Stimulated activated CD8-positive, alpha-beta memory T cell treated with anti-CD3 and anti-CD28 coated beads, Interleukin-12 subunit alpha, Interleukin-12 subunit beta, amount 100 ng/mL, for 1 hour (primary cell): ENCODE measurements around the gene PI4K2B.
"Not testable (repeated sequence)": the region's sequence is repeated elsewhere in the genome, so short reads cannot be mapped to it uniquely, and the experiment has no call there.

Source experiments
- DNase-seq: peaks from one replicate; pipeline ENCODE4 v3.0.0-alpha.2; 2020; ENCODE audit warnings: low read depth

PI4K2B gene

DNA sequence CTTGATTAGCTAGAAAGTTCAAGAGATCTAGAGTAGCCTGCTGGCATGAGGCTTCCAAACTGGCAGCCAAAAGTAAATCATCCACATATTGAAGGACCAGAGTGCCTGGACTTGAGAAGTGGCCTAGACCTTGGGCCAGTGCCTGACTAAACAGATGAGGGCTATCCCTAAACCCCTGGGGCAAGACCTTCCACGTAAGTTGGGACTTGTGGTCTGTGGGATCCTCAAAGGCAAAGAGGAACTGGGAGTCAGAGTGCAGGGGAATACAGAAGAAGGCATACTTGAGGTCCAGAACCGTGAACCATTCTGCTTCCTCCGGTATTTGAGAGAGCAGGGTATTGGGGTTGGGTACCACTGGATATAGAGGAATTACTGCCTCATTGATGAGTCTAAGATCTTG, 8.4 kb downstream of the PI4K2B start:
- DNase-seq, result not testable (repeated sequence)

DNA sequence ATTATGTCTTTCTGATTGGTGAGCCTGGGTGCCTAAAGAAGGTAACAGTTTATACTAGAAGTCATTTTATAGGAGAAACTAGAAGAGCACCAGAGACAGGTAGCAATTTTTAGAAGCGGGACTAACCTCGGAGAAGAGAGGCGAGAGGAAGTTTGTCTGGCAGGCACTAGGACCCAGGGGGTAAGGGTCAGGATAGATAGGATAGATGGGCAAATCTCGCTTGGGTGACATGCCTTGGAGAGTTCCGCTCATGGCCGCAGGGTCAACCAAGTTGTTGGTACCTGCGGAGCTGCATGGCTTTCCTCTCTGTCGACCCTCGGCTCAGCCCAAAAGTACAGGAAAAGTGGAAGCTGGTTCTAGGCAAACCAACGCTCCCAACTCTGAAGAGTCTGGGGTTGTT, 11.3 kb downstream of the PI4K2B start:
- no peak for DNase-seq

DNA sequence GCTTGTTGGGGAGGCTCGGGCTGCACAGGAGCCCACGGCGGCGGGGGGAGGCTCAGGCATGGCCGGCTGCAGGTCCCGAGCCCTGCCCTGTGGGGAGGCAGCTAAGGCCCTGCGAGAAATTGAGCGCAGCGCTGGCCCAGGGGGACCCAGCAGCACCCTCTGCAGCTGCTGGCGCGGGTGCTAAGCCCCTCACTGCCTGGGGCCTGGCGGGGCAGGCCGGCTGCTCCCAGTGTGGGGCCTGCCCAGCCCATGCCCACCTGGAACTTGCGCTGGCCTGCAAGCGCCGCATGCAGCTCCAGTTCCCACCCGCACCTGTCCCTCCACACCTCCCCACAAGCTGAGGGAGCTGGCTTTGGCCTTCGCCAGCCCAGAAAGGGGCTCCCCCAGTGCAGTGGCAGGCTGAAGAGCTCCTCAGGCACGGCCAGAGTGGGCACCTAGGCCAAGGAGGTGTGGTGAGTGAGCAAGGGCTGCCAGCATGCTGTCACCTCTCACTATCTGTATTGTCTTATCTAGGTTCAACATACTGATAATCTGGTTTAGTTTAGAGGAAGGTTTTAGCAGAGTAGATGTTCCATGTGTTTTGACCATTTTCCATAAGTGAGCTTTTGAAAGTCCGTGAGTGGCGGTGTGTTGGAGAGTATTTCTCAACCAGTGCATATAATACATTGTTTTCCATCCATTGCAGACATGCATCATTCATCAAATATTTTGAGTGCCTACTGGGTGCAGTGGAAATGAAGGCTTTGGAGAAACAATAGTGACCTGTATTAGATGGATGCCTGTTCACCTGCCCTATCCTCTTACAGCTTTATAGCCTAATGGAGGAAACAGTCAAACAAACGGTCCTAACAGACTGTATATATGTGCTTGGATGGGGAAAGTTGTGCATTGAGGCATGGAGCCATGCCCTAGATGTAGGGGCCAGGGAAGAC, 13.1 kb downstream of the PI4K2B start:
- DNase-seq, result no peak

DNA sequence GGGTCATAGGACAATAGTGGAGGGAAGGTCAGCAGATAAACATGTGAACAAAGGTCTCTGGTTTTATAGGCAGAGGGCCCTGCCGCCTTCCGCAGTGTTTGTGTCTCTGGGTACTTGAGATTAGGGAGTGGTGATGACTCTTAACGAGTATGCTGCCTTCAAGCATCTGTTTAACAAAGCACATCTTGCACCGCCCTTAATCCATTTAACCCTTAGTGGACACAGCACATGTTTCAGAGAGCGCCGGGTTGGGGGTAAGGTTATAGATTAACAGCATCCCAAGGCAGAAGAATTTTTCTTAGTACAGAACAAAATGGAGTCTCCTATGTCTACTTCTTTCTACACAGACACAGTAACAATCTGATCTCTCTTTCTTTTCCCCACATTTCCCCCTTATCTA, 15.0 kb downstream of the PI4K2B start:
- not testable (repeated sequence) for DNase-seq

DNA sequence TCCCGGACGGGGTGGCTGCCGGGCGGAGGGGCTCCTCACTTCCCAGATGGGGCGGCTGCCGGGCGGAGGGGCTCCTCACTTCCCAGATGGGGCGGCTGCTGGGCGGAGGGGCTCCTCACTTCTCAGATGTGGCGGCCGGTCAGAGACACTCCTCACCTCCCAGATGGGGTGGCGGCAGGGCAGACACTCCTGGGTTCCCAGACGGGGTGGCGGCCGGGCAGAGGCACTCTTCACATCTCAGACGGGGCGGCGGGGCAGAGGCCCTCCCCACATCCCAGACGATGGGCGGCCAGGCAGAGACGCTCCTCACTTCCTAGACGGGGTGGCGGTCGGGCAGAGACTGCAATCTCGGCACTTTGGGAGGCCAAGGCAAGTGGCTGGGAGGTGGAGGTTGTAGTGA, 15.7 kb downstream of the PI4K2B start:
- not testable (repeated sequence) for DNase-seq

DNA sequence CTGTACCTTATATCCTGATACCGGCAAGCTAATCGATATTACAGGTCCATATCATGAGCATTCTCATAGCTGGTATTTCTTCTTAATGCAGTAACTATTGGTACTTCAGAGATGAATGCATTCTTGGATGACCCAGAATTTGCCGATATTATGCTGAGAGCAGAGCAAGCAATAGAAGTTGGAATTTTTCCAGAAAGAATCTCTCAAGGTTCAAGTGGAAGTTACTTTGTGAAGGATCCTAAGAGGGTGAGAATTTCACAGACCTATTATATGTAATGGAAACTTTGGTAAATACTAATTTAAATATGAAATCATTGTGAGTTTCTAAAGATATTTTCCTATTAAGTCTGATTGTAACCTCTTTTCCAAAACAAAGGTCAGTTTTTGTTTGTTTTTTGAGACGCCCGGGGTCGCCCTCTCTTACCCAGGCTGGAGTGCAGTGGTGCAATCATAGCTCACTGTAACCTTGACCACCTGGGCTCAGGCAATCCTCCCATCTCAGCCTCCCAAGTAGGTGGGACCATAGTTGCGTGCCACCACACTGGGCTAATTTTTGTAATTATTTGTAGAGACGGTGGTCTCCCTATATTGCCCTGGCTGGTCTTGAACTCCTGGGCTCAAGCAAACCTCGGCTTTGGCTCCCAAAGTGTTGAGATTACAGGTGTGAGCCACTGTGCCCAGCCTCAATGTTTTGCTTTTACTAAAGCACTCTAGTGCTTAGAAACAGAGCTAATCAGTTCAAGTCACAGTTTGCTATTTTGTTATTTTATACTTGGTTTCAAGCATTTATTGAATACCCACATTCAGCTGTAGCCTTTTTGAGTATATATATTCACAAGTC, 18.6 kb downstream of the PI4K2B start:
- DNase-seq, result no peak

DNA sequence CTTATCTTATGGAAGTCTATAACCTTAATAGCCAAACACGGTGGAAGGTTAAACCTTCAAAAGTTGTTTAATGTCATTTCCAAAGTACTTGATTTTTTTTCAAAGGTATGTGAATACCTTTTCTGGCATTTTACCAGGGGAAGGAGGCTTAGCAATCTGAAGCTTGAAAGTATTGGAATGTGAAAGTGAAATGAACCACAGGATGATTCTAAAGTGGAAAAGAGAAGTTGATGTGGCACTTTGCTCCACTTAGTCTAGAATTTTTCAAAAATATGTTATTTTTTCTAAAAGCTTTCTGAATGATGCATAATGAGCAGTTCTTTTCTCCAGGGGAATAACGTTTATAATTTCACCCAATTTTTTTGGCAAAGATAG, 19.2 kb downstream of the PI4K2B start:
- DNase-seq, result no peak

DNA sequence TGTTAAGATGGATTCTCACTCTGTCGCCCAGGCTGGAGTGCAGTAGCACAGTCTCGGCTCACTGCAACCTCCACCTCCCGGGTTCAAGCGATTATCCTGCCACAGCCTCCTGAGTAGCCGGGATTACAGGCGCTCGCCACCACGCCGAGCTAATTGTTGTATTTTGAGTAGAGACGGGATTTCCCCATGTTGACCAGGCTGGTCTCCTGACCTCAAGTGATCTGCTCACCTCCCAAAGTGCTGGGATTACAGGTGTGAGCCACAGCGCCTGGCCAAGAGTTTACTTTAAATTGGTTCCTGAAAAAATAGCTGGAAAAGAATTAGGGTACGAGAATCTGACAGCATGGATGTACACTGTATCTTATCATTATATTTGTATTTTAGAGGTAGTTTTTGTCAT, 20.0 kb downstream of the PI4K2B start:
- DNase-seq, result not testable (repeated sequence)

DNA sequence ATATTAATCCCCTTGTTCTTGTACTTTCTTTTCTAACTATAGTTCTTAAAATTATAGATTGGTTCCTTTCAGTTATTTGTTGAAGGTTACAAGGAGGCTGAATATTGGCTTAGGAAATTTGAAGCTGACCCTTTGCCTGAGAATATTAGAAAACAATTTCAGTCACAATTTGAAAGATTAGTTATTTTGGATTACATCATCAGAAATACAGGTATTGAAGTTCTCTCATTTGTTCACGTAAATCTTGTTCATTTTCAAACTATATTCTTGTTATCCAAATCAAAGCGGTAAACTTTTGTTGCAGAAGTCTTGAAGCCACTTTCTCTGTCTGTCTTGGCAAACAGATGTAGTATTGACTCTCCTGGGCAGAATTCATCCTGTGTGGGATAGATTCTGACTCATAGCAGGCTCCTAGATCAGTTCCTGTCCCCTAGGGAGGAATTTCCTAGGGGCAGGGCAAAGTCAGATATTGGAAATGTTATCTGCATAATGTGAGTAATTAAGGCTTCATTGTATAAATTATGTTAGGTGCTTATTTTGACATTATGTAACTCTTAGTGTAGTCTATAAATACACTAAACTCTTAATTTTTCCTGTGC, 25.2 kb downstream of the PI4K2B start:
- no peak for DNase-seq

DNA sequence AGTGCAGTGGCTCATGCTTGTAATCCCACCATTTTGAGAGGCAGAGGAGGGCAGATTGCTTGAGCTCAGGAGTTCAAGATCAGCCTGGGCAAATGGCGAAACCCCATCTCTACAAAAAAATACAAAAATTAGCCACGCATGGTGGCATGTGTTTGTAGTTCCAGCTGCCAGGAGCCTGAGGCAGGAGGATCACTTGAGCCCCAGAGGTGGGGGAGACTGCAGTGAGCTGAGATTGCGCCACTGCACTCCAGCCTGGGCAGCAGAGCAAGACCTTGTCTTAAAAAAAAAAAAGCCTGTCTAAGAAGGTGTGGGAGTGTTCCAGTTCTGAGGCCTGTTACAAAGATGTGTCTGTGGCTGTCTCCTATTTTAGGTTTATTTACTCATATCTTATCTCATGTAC, 38.0 kb downstream of the PI4K2B start:
- no peak for DNase-seq

DNA sequence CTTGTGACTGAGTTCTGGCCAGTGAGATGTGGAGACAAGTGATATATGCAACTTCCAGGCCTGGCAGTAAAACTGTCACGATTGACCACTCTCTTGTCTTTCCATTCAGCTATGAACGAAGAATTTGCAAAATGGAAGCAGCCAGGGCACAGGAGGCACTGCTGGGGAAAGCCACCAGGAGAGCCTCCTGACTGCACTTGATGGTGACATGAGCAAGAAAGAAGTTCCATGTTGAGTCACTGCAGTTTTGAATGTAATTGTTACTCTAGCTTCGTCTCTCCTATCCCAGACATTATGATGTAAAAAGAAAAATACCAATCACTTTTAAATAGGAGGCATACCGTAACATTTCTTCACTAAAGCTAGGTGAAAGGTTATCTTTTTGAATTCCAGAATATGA, 46.4 kb downstream of the PI4K2B start:
- no peak for DNase-seq

DNA sequence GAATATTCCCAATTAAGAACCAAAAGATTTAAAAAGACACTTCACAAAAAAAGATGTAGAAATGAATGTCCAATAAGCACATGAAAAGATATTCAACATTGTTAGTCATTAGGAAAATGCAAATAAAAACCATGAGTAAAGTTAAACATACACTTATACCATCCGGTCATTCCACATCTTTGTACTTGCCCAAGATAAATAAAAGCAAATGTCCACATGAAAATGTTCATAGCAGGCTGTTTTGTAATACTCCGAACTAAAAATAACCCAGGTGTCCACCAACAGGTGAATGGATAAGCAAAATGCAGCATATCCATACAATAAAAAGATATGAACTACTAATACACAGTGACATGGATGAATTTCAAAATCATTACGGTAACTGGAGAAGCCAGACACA, 50.1 kb downstream of the PI4K2B start:
- DNase-seq, result no peak

DNA sequence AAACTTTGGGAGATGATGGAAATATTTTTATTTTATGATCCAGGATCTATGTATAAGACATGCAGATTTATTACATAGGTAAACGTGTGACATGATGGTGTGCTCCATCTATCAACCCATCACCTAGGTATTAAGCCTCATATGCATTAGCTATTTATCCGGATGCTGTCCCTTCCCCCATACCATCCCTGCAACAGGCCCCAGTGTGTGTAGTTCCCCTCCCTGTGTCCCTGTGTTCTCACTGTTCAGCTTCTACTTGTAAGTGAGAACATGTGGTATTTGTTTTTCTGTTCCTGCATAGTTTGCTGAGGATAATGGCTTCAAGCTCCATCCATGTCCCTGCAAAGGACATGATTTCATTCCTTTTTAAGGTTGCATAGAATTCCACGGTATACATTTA, 50.6 kb downstream of the PI4K2B start:
- no peak for DNase-seq

DNA sequence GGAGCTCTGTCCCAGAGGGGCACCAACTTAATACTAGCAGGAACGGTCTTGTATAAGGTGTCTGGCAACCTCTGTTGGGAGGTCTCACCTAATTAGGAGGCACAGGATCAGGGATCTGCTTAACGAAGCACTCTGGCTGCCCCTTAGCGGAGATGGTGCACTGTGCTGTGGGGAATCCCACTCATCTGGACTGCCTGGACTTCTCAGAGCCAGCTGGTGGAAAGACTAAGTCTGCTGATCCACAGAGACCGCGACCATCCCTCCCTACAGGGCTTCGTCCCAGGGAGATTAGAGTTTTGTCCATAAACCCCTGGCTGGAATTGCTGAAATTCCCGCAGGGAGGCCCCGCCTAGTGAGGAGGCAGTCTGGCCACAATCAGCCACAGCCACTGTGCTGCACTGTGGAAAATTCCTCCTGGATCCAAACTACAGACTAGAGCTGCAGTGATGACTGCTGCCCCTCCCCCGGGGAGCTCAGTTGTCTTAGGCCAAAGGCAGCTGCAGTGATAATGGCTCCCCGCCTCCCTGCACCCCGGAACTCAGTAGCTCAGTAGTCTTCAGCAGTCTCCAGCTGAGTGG, 56.7 kb downstream of the PI4K2B start:
- DNase-seq, result no peak

DNA sequence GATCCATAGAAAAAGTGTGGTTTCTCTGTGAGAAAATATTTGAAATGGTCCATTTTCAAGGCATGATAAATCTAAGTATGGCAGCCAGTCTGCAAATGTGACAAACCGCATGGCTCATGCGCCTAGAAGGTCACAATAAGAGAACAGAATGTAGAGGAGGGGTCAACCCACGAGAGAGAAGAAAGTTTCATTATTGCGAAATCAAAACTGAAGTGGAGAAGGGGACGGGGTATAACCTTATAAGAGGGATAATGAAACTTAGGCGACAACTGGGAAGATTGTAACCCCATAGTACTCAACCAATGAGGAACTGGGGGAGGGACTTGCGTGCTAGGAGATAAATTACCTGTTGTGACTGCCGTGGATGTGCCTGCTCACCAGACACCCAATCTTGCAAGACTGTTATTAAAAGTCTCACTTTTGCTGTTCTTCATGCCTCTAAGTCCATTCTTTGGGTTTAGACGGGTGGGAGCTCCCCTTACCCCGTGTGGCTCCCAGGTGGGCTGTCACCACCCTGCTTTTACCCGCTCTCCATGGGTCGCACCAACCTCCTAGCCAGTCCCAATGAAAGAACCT, 57.4 kb downstream of the PI4K2B start:
- DNase-seq, result no peak

DNA sequence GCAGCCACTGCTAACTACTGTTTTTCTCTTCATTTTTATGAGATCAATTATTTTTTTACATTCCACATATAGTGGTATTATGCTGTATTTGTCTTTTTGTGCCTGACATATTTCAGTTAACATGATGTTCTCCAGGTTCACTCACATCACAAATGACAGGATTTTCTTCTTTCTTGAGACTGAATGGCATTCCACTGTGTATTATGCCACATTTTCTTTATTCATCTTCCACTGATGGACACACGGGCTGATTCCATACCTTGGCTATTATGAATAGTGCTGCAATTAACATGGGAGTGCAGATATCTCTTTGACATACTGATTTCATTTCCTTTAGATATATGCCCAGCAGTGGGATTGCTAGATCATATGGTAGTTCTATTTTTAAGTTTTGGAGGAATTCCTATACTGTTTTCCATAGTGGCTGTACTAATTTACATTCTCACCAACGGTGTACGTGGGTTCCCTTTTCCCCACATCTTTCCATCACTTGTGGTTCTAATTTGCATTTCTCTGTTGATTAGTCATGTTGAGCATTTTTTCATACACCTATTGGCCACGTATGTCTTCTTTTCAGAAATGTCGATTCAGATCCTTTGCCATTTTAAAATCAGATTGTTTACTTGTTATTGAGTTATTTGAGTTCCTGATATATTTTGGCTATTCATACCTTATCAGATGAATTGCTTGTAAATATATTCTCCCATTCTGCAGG, 63.9 kb downstream of the PI4K2B start:
- DNase-seq, result no peak

DNA sequence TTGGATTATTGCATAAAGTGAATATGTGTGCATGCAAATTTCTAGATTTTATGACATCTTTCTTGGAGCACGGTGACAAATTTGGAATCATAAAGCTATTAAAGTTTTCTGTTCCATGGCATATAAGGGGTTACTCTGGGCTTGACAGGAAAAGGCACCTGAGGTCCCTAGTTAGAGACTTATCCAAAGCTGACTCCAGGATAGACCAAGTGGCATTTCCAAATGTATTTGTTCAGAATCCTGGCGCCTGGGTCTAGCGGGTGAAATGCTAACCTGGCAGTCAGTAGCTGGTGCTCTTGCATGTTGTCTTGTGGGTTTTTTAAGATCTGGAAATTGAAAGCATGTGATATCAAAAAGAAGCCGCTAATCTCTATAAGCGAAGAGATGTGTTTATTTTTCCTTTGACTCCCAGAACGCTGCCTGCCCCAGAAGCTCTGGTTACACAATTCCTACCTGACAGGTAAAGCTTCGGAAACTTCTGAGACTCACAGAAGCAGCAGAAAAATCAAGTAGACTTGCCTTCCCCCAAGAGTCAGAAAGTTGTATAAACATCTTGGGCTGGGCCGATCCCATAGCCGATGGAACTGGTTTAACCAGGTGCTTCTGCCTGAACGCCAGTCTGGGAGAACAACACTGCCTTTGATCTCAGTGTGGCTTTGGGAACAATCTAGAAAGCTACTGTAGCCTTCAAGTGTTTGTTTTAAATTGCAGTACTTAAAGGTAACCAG, 65.8 kb downstream of the PI4K2B start:
- no peak for DNase-seq

DNA sequence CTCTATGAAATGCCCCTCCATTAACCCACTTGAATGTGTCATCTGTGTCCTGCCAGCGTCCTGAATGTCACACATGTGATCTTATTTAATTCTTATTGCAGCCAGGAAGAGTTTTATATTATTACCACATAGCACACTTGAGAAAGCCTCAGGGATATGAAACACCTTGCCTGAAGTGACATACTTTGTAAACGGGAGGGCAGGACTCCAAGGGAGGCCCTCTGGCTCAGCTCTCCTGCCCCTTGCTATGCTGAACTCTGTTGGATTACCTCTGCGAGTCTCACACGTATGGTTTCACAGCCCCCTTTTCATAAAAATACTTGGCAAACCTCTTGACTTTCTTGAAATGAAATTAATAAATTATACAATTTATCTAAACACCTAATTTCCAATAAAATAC, 67.6 kb downstream of the PI4K2B start:
- no peak for DNase-seq

DNA sequence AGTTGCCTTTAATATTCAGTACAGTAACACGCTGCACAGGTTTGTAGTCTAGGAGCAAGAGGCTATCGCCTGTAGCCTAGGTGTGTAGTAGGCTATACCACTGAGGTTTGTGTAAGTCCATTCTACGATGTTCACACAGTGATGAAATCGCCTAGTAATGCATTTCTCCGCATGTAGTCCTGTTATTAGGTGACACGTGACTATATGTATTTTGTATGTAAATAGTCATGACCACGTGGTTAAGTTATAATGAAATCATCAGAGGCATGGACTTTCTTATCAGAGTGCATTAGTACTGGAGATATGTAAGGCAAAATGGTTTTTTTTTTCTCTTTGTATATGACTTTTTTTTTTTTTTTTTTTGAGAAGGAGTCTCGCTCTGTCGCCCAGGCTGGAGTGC, 68.8 kb downstream of the PI4K2B start:
- DNase-seq, result no peak

DNA sequence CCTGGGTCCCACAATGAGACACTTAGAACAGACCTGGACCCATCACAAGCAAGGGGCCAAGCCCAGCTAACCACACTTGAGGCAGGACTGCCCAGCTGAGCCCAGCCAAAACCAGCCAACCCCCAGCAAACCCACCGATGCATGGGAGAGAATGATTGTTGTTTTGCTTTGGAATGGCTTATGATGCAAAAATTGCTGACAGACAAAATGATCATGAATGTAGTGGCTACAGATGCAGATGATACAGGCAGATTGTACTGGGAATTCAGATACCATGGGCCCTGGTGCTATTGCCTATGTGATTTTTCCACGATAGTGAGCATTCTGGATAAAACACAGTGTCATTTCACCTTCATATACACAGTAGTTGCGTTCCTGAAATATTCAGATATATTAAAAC, 69.7 kb downstream of the PI4K2B start:
- DNase-seq, result no peak
